H4 (cell line): ENCODE results near the gene SLC16A9. TPM values are rescaled to one million over a fixed set of nuclear protein-coding genes. Genes with fewer than 3 reads are reported as not detected.
"Not testable (repeated sequence)": the region's sequence is repeated elsewhere in the genome, so short reads cannot be mapped to it uniquely, and the experiment has no call there.

Experiments
- DNase-seq: peaks from one replicate; pipeline ENCODE4 v3.0.0-alpha.2; 2015; ENCODE audit warnings: low spot score
- total RNA-seq: library from RNA; depleted of rRNA; stranded (reverse); fragments of >200 nt; shearing (Covaris generic); gene quantifications from 2 replicates; pipeline ENCODE4 v1.2.3, GENCODE V29; 2014

The SLC16A9 gene
- total RNA-seq, 1 experiment from 2014 or later: 13.7 TPM

GRCh38 chr10:59677253-59677831, 32.3 kb downstream of the SLC16A9 start:
- DNase-seq: no peak

GRCh38 chr10:59675812-59676211, 33.8 kb downstream of the SLC16A9 start:
- no peak for DNase-seq

DNA sequence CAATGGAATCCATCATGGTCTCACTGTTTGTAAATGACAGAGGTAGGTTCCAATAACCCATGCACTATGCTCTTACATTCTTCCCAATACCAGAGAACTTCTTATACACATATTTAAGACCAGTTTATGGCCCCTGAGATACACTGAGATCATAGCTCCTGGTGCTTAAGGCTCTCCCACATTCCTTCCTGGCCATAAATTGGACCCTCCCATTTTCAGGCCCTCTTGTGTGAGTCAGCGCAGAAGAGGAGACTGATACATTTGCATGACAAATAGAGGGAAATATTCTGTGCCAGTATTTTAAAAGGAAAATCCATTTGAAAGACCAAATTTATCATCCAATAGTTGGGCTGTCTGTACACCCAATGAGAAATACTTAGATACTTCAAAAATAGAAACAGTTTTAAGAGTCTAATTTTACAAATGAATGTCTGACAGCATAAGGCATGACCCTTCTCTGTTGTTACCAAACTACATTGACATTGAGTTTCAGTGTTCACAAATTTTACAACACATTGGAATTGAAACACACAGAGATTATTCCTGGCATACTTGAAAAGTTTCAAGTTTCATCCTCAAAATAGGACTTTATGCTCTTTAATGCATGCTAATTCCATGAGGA, 35.3 kb downstream of the SLC16A9 start:
- DNase-seq: no peak

GRCh38 chr10:59672150-59672875, 37.3 kb downstream of the SLC16A9 start:
- DNase-seq: no peak

GRCh38 chr10:59670269-59670668, 39.4 kb downstream of the SLC16A9 start:
- DNase-seq: no peak

DNA sequence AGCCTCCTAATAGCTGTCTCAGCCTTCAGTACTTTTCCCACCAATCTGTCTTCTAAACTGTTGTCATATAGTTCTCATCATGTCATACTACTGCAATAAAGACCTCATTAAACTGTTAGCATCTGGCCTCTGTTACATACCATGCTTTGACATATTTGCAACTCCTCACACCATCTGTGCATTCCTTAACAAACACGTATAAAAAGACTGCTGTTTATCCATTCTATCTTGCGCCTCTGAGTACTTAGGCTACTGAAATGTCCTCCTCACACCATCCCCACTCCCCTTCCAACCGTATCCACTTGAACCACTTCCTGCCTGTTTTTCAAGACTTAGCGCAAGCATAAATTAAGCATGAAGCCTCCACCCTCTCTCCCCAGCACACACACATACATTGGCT, 41.6 kb downstream of the SLC16A9 start:
- DNase-seq: no peak

DNA sequence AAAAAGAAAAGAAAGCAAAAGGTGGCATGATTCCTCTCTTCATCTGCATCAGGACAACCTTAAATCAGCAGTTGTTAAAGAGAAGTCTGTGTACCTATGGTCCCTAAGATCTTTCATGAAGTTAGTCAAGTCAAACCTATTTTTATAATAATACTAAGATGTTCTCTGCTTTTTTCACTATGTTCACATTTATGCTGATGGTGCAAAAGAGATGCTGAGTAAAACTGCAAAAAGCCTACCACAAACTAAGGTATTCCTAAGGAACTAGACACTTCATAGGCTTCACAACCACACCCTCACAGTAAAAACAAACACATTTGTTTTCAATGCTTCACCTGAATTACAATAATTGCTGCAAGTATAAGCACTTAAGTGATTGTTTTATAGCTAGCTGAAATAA, 43.3 kb downstream of the SLC16A9 start:
- DNase-seq: no peak

- DNase-seq: not testable (repeated sequence)
Measured at GRCh38 chr10:59663213-59663612, 46.4 kb downstream of the SLC16A9 start.

GRCh38 chr10:59657724-59658123, 51.9 kb downstream of the SLC16A9 start:
- no peak for DNase-seq

DNA sequence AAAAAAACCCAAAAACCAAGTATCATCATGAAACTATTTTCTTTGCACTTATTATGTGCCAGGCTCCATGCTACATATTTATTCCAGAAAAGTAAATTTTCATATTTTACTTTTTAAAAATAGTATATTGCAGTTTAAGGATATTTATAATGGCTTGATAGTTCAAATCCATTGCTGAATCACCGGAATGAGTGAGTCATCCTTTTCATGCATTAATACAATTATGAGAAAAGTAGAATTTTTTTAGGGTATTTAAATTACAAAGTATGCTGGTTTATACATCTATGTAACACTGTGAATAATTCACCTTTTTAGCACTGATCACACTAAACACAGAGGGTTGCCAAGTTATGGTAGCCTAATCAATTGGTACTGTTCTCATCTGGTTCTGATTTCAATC, 54.3 kb downstream of the SLC16A9 start:
- no peak for DNase-seq

- no peak for DNase-seq
Measured at GRCh38 chr10:59654007-59654406, 55.6 kb downstream of the SLC16A9 start.

GRCh38 chr10:59651902-59652301, 57.7 kb downstream of the SLC16A9 start:
- DNase-seq: no peak

DNA sequence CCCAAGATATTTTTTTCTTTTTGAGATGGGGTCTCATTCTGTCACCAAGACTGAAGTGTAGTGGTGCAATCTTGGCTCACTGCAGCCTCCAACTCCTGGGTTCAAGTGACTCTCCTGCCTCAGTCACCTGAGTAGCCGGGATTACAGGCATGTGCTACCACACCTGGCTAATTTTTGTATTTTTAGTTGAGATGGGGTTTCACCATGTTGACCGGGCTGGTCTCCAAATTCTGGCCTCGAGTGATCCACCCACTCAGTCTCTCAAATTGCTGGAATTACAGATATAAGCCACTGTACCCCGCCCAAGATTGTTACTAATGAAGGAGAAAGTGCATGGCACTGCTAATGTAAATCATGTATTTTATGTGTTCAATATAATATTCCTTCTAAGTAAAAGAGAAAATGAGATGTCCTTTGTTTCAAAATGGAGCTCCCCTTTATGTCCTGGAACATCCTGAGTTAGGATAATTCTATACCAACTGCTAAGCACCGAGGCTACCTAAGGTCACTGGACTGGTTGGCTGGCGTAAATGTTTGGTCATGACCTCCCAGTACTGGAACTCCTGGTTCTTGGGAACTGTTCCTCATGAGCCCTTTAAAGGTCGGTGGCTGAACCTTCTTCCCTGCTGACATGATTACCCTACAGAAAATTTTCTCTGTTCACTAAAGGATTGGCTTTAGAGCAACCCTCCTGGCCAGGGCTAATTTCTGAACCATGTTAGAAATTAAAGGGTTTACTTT, 59.9 kb downstream of the SLC16A9 start:
- DNase-seq: no peak

DNA sequence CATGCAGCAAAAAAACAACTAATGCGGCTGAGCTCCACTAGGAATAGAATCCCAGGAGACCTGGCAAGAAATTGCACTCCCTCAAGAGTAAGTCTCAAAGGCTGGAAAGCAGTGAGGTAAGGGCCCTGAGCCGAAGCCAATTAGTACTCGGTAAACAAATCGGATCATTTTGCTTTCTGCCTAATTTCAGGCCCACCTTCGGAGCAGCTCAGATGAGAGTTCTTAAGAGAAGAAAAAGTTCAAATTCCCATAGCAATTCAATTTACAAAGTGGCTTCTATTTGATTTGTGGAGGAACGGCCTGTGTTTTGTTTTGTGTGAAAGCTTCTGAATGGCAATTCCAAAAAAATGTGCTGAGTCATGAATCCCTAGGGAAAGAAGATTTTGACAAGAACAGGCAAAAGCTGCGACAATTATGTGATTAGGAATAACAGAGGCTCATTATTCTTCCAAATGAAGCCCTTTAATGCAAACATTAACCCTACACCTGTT, 60.9 kb downstream of the SLC16A9 start:
- no peak for DNase-seq

GRCh38 chr10:59644841-59645240, 64.8 kb downstream of the SLC16A9 start:
- no peak for DNase-seq

GRCh38 chr10:59641688-59642087, 68.0 kb downstream of the SLC16A9 start:
- not testable (repeated sequence) for DNase-seq

GRCh38 chr10:59635502-59636290, 74.0 kb downstream of the SLC16A9 start:
- no peak for DNase-seq

- no peak for DNase-seq
Measured at GRCh38 chr10:59634102-59634501, 75.5 kb downstream of the SLC16A9 start.

DNA sequence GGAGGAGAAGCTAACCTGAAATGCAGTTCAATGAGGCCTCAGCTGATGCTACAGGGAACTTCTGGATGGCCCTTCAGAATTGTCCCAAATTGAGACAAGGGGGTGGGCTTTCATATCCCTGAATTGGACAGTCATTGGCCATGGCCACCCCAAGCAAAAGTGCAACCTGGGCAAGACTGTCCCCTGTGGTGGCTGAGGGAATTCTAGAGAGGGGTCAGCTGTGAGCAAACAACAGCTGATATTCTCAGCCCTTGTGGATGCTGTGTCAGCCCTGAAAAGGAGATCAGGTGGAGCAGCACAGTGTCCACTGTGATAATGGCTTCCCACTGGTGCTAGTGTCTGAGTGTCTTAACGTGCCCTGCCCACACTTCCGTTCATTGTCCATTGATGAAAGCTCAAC, 76.6 kb downstream of the SLC16A9 start:
- DNase-seq: no peak

- no peak for DNase-seq
Measured at GRCh38 chr10:59631882-59632807, 77.5 kb downstream of the SLC16A9 start.
